ENCODE measurements around the gene MFSD2A. TPM values are rescaled to one million over a fixed set of nuclear protein-coding genes. Genes with fewer than 3 reads are reported as not detected.

The MFSD2A gene
- total and polyA plus RNA-seq, 10 of the 15 experiments (the other 5 are each of a cell fraction or from before 2014, with no cell fraction given) = 0.84 to 30.1 (median 15.2) TPM

DNA sequence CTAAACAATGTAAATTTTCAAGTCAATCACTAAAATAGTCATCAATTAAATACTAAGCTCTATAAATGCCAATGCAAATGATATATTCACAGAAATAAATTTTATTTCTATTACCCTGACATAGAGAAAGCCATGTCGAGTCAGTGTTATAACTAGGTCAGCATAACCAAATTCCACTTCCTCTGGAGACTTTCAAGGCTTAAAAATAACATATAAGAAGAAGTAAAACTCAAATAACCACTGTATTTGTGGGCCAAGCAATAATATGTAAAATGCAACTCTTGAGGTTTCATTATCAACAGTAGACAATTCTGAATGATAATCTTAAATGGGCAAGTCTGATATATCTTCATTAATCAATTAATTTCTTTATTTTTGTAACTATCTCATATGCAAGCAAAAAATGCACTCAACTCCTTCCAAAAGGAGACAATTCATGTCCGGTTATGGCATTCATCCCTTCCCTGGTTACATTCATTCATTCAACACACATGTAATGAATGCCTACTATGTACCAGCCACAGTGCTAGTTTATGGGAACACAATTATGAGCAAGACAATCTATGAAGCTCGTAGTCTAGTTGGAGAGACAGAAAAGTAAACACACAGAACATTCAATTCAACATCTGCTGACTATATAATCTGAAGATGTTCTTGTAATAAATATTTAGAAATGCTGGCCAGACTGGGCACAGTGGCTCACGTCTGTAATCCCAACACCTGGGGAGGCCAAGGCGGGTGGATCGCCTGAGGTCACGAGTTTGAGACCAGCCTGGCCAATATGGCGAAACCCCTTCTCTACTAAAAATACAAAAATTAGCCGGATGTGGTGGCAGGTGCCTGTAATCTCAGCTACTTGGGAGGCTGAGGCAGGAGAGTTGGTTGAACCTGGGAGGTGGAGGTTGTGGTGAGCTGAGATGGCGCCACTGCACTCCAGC is 48.5 kb downstream of the MFSD2A start (continued):
- TF ChIP-seq, protein P1, sequence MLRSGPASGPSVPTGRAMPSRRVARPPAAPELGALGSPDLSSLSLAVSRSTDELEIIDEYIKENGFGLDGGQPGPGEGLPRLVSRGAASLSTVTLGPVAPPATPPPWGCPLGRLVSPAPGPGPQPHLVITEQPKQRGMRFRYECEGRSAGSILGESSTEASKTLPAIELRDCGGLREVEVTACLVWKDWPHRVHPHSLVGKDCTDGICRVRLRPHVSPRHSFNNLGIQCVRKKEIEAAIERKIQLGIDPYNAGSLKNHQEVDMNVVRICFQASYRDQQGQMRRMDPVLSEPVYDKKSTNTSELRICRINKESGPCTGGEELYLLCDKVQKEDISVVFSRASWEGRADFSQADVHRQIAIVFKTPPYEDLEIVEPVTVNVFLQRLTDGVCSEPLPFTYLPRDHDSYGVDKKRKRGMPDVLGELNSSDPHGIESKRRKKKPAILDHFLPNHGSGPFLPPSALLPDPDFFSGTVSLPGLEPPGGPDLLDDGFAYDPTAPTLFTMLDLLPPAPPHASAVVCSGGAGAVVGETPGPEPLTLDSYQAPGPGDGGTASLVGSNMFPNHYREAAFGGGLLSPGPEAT (IDR thresholded peaks at IDR 0.05; ENCODE audit: low read depth) = 0 out of 2 replicates have a peak, but pooled peaks have one; percentile 19
- TF ChIP-seq RUNX3 (IDR thresholded peaks at IDR 0.05; ENCODE audit: low read length) (peak; percentile 88), ZNF207 (IDR thresholded peaks at IDR 0.05; ENCODE audit: borderline replicate concordance) (no peak), JUNB (IDR thresholded peaks at IDR 0.05) (no peak), NRF1 (conservative IDR thresholded peaks at IDR 0.05; ENCODE audit: low read depth, low read length) (no peak), PAX8 (IDR thresholded peaks at IDR 0.05) (no peak), ZNF384 (IDR thresholded peaks at IDR 0.05; ENCODE audit: borderline replicate concordance, low read depth, low read length) (no peak), SUZ12 (IDR thresholded peaks at IDR 0.05; ENCODE audit: unreplicated experiment) (no peak), KDM1A (IDR thresholded peaks at IDR 0.05; ENCODE audit: borderline replicate concordance) (no peak), EED (IDR thresholded peaks at IDR 0.05; ENCODE audit: low read depth) (no peak), SMC3 (IDR thresholded peaks at IDR 0.05; ENCODE audit: borderline replicate concordance, low read length) (no peak), SRF (IDR thresholded peaks at IDR 0.05; ENCODE audit: low read depth in 2 of 2, low read length in 2 of 2) (no peak), TBL1XR1 (IDR thresholded peaks at IDR 0.05; ENCODE audit: low read depth, low read length) (no peak), ZBED1 (IDR thresholded peaks at IDR 0.05; ENCODE audit: borderline replicate concordance) (no peak), DPF2 (IDR thresholded peaks at IDR 0.05) (peak; percentile 46; the same call in 1 of the 2 replicates), TCF3 (IDR thresholded peaks at IDR 0.05; ENCODE audit: borderline replicate concordance, insufficient read depth, low read depth, low read length) (no peak), ZNF24 (IDR thresholded peaks at IDR 0.05) (peak; percentile 91), IKZF2 (IDR thresholded peaks at IDR 0.05) (no peak; a peak in 1 of 4 replicates), ETV6 (conservative IDR thresholded peaks at IDR 0.05 in 1 of 2, IDR thresholded peaks at IDR 0.05 in 1 of 2; ENCODE audit: borderline replicate concordance in 1 of 2, low read depth in 1 of 2) (no peak), BHLHE40 (IDR thresholded peaks at IDR 0.05; ENCODE audit: borderline replicate concordance in 1 of 2, low read depth in 2 of 2, low read length in 1 of 2) (no peak), CHD2 (IDR thresholded peaks at IDR 0.05; ENCODE audit: borderline replicate concordance, low read depth, low read length) (no peak)
- TF ChIP-seq, protein P2, sequence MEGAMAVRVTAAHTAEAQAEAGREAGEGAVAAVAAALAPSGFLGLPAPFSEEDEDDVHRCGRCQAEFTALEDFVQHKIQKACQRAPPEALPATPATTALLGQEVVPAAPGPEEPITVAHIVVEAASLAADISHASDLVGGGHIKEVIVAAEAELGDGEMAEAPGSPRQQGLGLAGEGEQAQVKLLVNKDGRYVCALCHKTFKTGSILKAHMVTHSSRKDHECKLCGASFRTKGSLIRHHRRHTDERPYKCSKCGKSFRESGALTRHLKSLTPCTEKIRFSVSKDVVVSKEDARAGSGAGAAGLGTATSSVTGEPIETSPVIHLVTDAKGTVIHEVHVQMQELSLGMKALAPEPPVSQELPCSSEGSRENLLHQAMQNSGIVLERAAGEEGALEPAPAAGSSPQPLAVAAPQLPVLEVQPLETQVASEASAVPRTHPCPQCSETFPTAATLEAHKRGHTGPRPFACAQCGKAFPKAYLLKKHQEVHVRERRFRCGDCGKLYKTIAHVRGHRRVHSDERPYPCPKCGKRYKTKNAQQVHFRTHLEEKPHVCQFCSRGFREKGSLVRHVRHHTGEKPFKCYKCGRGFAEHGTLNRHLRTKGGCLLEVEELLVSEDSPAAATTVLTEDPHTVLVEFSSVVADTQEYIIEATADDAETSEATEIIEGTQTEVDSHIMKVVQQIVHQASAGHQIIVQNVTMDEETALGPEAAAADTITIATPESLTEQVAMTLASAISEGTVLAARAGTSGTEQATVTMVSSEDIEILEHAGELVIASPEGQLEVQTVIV (IDR thresholded peaks at IDR 0.05; ENCODE audit: borderline replicate concordance, partially characterized antibody) = no peak
- TF ChIP-seq, protein P3, sequence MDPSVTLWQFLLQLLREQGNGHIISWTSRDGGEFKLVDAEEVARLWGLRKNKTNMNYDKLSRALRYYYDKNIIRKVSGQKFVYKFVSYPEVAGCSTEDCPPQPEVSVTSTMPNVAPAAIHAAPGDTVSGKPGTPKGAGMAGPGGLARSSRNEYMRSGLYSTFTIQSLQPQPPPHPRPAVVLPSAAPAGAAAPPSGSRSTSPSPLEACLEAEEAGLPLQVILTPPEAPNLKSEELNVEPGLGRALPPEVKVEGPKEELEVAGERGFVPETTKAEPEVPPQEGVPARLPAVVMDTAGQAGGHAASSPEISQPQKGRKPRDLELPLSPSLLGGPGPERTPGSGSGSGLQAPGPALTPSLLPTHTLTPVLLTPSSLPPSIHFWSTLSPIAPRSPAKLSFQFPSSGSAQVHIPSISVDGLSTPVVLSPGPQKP (IDR thresholded peaks at IDR 0.05; ENCODE audit: low read depth, low read length) = no peak
- TF ChIP-seq, protein P4, sequence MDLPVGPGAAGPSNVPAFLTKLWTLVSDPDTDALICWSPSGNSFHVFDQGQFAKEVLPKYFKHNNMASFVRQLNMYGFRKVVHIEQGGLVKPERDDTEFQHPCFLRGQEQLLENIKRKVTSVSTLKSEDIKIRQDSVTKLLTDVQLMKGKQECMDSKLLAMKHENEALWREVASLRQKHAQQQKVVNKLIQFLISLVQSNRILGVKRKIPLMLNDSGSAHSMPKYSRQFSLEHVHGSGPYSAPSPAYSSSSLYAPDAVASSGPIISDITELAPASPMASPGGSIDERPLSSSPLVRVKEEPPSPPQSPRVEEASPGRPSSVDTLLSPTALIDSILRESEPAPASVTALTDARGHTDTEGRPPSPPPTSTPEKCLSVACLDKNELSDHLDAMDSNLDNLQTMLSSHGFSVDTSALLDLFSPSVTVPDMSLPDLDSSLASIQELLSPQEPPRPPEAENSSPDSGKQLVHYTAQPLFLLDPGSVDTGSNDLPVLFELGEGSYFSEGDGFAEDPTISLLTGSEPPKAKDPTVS (IDR thresholded peaks at IDR 0.05; ENCODE audit: low read depth, low read length) = no peak

Data from GM12878 (cell line).